SK-N-SH treated with all-trans-retinoic acid at 6 μM for 48 hours (cell line): ENCODE data around the gene KDM5C.

Source experiments
- CSDC2 ChIP-seq: fragments of 250-450 bp; sonication (Bioruptor Pico); IDR thresholded peaks from 2 replicates; pipeline ENCODE4 v1.5.0; 2020; ENCODE audit warnings: mild to moderate bottlenecking, moderate library complexity
- ESRRG ChIP-seq: fragments of 250-450 bp; sonication (Bioruptor Pico); IDR thresholded peaks from 2 replicates; pipeline ENCODE4 v1.6.1; 2021; ENCODE audit warnings: mild to moderate bottlenecking
- GLIS3 ChIP-seq: fragments of 250-450 bp; sonication (Bioruptor Pico); IDR thresholded peaks from 2 replicates; pipeline ENCODE4 v1.5.0; 2020; ENCODE audit warnings: mild to moderate bottlenecking, moderate library complexity
- OSR1 ChIP-seq: fragments of 250-450 bp; sonication (Bioruptor Pico); IDR thresholded peaks from 2 replicates; pipeline ENCODE4 v1.8.0; 2022; ENCODE audit warnings: moderate library complexity, mild to moderate bottlenecking, inconsistent platforms
- PATZ1 ChIP-seq: fragments of 250-450 bp; sonication (Bioruptor Pico); IDR thresholded peaks from 2 replicates; pipeline ENCODE4 v1.8.0; 2020; ENCODE audit warnings: mild to moderate bottlenecking, moderate library complexity, borderline replicate concordance
- RARB ChIP-seq: fragments of 250-450 bp; sonication (Bioruptor Pico); IDR thresholded peaks from 2 replicates; pipeline ENCODE4 v1.8.0; 2021; ENCODE audit warnings: mild to moderate bottlenecking, moderate library complexity
- TCF4 ChIP-seq: fragments of 250-450 bp; sonication (Bioruptor Pico); IDR thresholded peaks from 2 replicates; pipeline ENCODE4 v1.8.0; 2021; ENCODE audit warnings: mild to moderate bottlenecking, moderate library complexity, borderline replicate concordance
- ZC3H10 ChIP-seq: fragments of 250-450 bp; sonication (Bioruptor Pico); IDR thresholded peaks from 2 replicates; pipeline ENCODE4 v1.5.1; 2021; ENCODE audit warnings: mild to moderate bottlenecking, moderate library complexity
- ZFP3 ChIP-seq: fragments of 250-450 bp; sonication (Bioruptor Pico); IDR thresholded peaks from 2 replicates; pipeline ENCODE4 v1.5.0; 2020; ENCODE audit warnings: mild to moderate bottlenecking, moderate library complexity
- ZFP30 ChIP-seq: fragments of 450-650 bp; formaldehyde crosslinking; IDR thresholded peaks from 2 replicates; pipeline ENCODE4 v1.5.0; 2022; ENCODE audit warnings: mild to moderate bottlenecking, moderate library complexity
- ZNF70 ChIP-seq: fragments of 450-650 bp; formaldehyde crosslinking; IDR thresholded peaks from 2 replicates; pipeline ENCODE4 v1.5.0; 2020; ENCODE audit warnings: mild to moderate bottlenecking, moderate library complexity
- ZNF8 ChIP-seq: fragments of 450-650 bp; formaldehyde crosslinking; IDR thresholded peaks from 2 replicates; pipeline ENCODE4 v1.5.0; 2020; ENCODE audit warnings: mild to moderate bottlenecking, moderate library complexity
- TF ChIP-seq, protein P1 (sequence below): fragments of 250-450 bp; sonication (Bioruptor Pico); IDR thresholded peaks from 2 replicates; pipeline ENCODE4 v1.5.1; 2020; ENCODE audit warnings: low read depth, mild to moderate bottlenecking, moderate library complexity
- TF ChIP-seq, protein P2 (sequence below): fragments of 250-450 bp; sonication (Bioruptor Pico); IDR thresholded peaks from 2 replicates; pipeline ENCODE4 v1.5.0; 2020; ENCODE audit warnings: mild to moderate bottlenecking, moderate library complexity

DNA sequence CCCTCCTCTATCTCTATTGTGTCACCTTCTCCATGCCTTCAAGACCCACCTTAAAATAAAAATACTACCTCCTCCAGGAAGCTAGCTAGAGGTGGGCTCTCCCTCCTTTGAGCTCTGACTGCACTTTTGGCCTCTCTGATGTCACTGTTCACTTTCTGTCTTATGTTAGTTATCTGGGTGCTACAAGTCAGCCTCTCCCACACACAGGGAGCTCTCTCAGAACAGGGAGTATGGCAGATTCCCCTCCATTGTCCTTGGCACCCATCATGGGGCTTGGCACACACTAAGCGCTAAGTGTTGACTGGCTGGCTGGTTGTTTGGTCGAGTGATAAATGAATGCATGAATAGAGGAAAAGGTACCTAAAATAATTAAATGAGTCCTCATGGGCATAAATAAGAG is 21.2 kb upstream of the KDM5C start:
- TF ChIP-seq RARB (no peak), ZFP3 (CRISPR knock-in tag) (no peak), ZFP30 (CRISPR knock-in tag) (no peak), ZNF8 (CRISPR knock-in tag) (no peak), ESRRG (CRISPR knock-in tag) (no peak), PATZ1 (CRISPR knock-in tag) (no peak), ZNF70 (CRISPR knock-in tag) (no peak), ZC3H10 (CRISPR knock-in tag) (no peak), TCF4 (CRISPR knock-in tag) (no peak), OSR1 (CRISPR knock-in tag) (no peak), GLIS3 (CRISPR knock-in tag) (no peak), CSDC2 (no peak)
- TF ChIP-seq, protein P1, sequence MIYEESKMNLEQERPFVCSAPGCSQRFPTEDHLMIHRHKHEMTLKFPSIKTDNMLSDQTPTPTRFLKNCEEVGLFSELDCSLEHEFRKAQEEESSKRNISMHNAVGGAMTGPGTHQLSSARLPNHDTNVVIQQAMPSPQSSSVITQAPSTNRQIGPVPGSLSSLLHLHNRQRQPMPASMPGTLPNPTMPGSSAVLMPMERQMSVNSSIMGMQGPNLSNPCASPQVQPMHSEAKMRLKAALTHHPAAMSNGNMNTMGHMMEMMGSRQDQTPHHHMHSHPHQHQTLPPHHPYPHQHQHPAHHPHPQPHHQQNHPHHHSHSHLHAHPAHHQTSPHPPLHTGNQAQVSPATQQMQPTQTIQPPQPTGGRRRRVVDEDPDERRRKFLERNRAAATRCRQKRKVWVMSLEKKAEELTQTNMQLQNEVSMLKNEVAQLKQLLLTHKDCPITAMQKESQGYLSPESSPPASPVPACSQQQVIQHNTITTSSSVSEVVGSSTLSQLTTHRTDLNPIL (CRISPR knock-in tag), result no peak
- TF ChIP-seq, protein P2, sequence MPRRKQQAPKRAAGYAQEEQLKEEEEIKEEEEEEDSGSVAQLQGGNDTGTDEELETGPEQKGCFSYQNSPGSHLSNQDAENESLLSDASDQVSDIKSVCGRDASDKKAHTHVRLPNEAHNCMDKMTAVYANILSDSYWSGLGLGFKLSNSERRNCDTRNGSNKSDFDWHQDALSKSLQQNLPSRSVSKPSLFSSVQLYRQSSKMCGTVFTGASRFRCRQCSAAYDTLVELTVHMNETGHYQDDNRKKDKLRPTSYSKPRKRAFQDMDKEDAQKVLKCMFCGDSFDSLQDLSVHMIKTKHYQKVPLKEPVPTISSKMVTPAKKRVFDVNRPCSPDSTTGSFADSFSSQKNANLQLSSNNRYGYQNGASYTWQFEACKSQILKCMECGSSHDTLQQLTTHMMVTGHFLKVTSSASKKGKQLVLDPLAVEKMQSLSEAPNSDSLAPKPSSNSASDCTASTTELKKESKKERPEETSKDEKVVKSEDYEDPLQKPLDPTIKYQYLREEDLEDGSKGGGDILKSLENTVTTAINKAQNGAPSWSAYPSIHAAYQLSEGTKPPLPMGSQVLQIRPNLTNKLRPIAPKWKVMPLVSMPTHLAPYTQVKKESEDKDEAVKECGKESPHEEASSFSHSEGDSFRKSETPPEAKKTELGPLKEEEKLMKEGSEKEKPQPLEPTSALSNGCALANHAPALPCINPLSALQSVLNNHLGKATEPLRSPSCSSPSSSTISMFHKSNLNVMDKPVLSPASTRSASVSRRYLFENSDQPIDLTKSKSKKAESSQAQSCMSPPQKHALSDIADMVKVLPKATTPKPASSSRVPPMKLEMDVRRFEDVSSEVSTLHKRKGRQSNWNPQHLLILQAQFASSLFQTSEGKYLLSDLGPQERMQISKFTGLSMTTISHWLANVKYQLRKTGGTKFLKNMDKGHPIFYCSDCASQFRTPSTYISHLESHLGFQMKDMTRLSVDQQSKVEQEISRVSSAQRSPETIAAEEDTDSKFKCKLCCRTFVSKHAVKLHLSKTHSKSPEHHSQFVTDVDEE, result no peak
